Measurements from ENCODE around the gene PGP. TPM values are rescaled to one million over a fixed set of nuclear protein-coding genes. Genes with fewer than 3 reads are reported as not detected.

The PGP gene
- total and polyA plus RNA-seq, 4 experiments from 2014 or later = 7.8 to 27.3 (median 19.7) TPM

DNA sequence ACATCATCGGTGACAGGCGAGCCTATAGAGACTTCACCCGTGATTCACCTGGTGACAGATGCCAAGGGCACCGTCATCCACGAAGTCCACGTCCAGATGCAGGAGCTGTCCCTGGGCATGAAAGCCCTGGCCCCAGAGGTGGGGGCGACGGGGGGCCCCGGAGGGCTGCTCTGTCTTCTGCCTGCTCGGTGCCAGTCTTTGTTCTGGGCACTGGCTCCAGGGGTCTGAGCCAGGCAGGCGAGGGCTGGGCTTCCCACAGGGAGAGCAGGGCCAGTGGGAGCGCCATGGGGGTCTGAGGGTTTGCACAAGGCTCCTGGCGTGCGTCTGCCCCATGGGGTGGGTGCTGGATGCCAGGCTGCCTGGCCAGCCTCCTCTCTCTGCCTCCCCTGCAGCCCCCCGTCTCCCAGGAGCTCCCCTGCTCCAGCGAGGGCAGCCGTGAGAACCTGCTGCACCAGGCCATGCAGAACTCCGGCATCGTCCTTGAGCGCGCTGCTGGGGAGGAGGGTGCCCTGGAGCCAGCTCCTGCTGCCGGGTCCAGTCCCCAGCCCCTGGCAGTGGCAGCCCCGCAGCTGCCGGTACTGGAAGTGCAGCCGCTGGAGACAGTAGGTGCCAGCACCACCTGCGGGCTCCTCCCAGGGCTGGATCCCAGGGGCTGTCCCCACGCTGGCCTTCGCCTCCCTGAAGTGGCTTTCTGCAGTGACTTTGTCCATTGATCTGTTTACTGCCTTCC, 18.6 kb upstream of the PGP start:
- ChIA-PET CTCF (ENCODE audit: partially characterized antibody) (no interaction called here), POLR2A (ENCODE audit: partially characterized antibody) (interaction anchor here (1.0 kb wide), 1 partner anchor 27 kb away, joined by 3 read pairs; no protein-coding TSS in a partner anchor)
- Histone ChIP-seq H3K36me3 (ENCODE audit: insufficient read depth, low read length) (peaks cover 48% of the 10 kb centered on the region), H3K27me3 (ENCODE audit: insufficient read depth, low read length) (no peaks in the 10 kb centered on the region), H3K4me1 (ENCODE audit: insufficient read depth, low read length) (no peaks in the 10 kb centered on the region), H3K4me3 (ENCODE audit: low read length in 2 of 2) (no peak overlapping the region), H3K9me3 (ENCODE audit: control insufficient read depth in 1 of 2, low read length in 2 of 2) (no peaks in the 10 kb centered on the region), H3K27ac (ENCODE audit: low read depth, low read length) (no peak overlapping the region)
- peaks cover 0 to 1% of the 10 kb centered on the region in 2 donors for H3K27me3 Mint-ChIP-seq
- intact Hi-C loops (cut with micrococcal nuclease) = no loop called here
- peaks cover 10 to 25% of the 10 kb centered on the region in 2 donors for H3K36me3 Mint-ChIP-seq
- no peak overlapping the region for H3K27ac Mint-ChIP-seq
- no peak overlapping the region for H3K4me3 Mint-ChIP-seq
- DNase-seq = no peak
- peaks cover 0 to 9% (median 0%) of the 10 kb centered on the region in 4 donors for H3K4me1 Mint-ChIP-seq
- H3K9me3 Mint-ChIP-seq = no peaks in the 10 kb centered on the region

GRCh38 chr16:2232094-2232990, 17.7 kb upstream of the PGP start:
- peaks cover 0 to 1% of the 10 kb centered on the region in 2 donors for H3K27me3 Mint-ChIP-seq
- intact Hi-C loops (cut with micrococcal nuclease) = no loop called here
- H3K27me3 ChIP-seq (ENCODE audit: insufficient read depth, low read length) = no peaks in the 10 kb centered on the region
- ChIA-PET CTCF (ENCODE audit: partially characterized antibody) (no interaction called here), POLR2A (ENCODE audit: partially characterized antibody) (interaction anchor here (0.6 to 1.0 kb wide), 3 partner anchors 19 to 450 kb away, joined by 3 to 4 read pairs (median 3); partner anchors contain the start of genes ECI1 and NUBP2)
- peaks cover 53% of the 10 kb centered on the region for H3K36me3 ChIP-seq (ENCODE audit: insufficient read depth, low read length)
- no peak overlapping the region for H3K4me3 ChIP-seq (ENCODE audit: low read length in 2 of 2)
- H3K9me3 Mint-ChIP-seq = no peaks in the 10 kb centered on the region
- peaks cover 0 to 9% (median 0%) of the 10 kb centered on the region in 4 donors for H3K4me1 Mint-ChIP-seq
- peaks cover 10 to 27% of the 10 kb centered on the region in 2 donors for H3K36me3 Mint-ChIP-seq
- H3K4me1 ChIP-seq (ENCODE audit: insufficient read depth, low read length) = no peaks in the 10 kb centered on the region
- H3K27ac Mint-ChIP-seq = no peak overlapping the region
- no peak overlapping the region for H3K4me3 Mint-ChIP-seq
- no peak for DNase-seq
- no peaks in the 10 kb centered on the region for H3K9me3 ChIP-seq (ENCODE audit: control insufficient read depth in 1 of 2, low read length in 2 of 2)
- no peak overlapping the region for H3K27ac ChIP-seq (ENCODE audit: low read depth, low read length)

DNA sequence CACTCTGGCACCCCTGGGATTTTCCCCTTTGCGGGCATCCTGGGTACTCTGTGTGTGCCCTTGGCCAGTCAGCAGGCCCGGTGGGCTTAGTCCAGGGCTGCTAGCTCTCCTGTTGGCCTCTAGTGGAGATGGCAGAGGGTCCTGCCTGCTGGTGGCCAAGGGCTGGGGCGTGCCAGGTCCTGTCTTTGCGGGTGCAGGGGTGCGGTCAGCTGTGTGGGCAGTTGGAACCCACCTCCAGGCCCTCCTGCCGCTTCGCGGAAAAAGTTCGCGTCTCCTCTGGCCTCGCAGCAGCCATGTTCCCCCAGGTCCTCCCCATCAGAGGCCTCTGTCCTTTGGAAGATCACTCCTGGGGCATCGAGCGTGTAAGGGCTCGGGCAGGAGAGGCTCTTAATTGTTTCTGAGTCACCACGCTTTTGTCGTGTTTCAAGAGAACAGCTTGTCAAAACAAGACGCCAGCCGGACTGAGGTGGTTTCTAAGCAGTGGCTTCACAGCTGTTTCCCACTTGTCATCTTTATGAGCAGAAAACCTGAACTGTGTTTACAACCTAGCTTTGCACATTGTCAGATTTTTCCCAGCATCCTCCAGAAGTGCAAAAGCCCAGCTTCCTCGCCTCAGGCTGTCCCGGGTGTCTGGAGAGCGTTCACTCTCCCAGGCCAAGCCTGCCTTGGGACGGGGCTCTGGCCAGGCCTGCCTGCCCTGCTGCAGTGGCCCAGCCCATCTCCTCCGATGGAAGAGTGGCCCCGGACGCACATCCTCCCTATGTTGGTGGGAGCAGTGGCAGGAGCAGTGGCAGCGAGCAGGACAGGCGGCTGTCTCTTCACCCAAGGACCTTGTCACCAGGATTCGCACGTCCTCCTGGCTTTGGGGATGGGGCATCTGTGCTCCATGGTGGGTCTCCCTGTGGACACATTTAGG, 16.6 kb upstream of the PGP start:
- Histone ChIP-seq H3K4me3 (ENCODE audit: low read length in 2 of 2) (no peak overlapping the region), H3K27ac (ENCODE audit: low read depth, low read length) (no peak overlapping the region), H3K9me3 (ENCODE audit: control insufficient read depth in 1 of 2, low read length in 2 of 2) (no peaks in the 10 kb centered on the region), H3K36me3 (ENCODE audit: insufficient read depth, low read length) (peaks cover 53% of the 10 kb centered on the region), H3K27me3 (ENCODE audit: insufficient read depth, low read length) (no peaks in the 10 kb centered on the region), H3K4me1 (ENCODE audit: insufficient read depth, low read length) (no peaks in the 10 kb centered on the region)
- Mint-ChIP-seq H3K36me3 (peaks cover 14 to 27% of the 10 kb centered on the region in 2 donors), H3K4me1 (peaks cover 0 to 15% (median 1%) of the 10 kb centered on the region in 4 donors), H3K9me3 (no peaks in the 10 kb centered on the region), H3K27ac (peak overlapping the region in 1 of 7 donors; percentile 41), H3K27me3 (peaks cover 0 to 1% of the 10 kb centered on the region in 2 donors), H3K4me3 (no peak overlapping the region)
- ChIA-PET CTCF (ENCODE audit: partially characterized antibody) (no interaction called here), POLR2A (ENCODE audit: partially characterized antibody) (no interaction called here)
- intact Hi-C loops (cut with micrococcal nuclease) = no loop called here
- DNase-seq = no peak

DNA sequence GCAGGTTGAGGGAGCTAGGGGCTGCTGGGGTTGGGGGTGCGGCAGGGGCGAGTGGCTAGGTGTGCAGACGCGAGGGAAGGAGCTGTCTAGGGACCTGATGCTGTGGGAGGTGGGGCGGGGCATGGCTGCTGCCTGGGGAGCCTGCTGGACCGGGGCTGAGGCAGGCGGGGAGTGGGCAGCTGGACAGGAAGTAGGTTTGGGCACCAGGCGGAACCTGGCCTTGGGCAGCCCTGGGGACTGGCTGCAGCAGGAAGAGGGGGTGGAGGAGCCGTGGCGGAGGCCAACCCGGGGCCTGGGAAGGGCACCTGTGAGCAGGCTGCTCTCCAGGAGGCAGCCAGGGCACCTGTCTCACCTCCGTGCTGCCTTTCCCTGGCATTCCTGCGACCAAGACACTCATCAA, 15.7 kb upstream of the PGP start:
- ChIA-PET CTCF (ENCODE audit: partially characterized antibody) (no interaction called here), POLR2A (ENCODE audit: partially characterized antibody) (no interaction called here)
- peaks cover 0 to 1% of the 10 kb centered on the region in 2 donors for H3K27me3 Mint-ChIP-seq
- Histone ChIP-seq H3K27ac (ENCODE audit: low read depth, low read length) (no peak overlapping the region), H3K9me3 (ENCODE audit: control insufficient read depth in 1 of 2, low read length in 2 of 2) (no peaks in the 10 kb centered on the region), H3K4me3 (ENCODE audit: low read length in 2 of 2) (no peak overlapping the region), H3K27me3 (ENCODE audit: insufficient read depth, low read length) (no peaks in the 10 kb centered on the region), H3K4me1 (ENCODE audit: insufficient read depth, low read length) (no peaks in the 10 kb centered on the region), H3K36me3 (ENCODE audit: insufficient read depth, low read length) (peaks cover 52% of the 10 kb centered on the region)
- H3K4me3 Mint-ChIP-seq = no peak overlapping the region
- peaks cover 12 to 30% of the 10 kb centered on the region in 2 donors for H3K36me3 Mint-ChIP-seq
- intact Hi-C loops (cut with micrococcal nuclease) = no loop called here
- H3K27ac Mint-ChIP-seq = peak overlapping the region in 1 of 7 donors; percentile 18
- no peak for DNase-seq
- H3K4me1 Mint-ChIP-seq = peaks cover 2 to 12% (median 5%) of the 10 kb centered on the region in 4 donors
- H3K9me3 Mint-ChIP-seq = no peaks in the 10 kb centered on the region

GRCh38 chr16:2229632-2230250, 15.1 kb upstream of the PGP start:
- intact Hi-C loops (cut with micrococcal nuclease) = no loop called here
- no peak overlapping the region for H3K27ac ChIP-seq (ENCODE audit: low read depth, low read length)
- no peaks in the 10 kb centered on the region for H3K27me3 ChIP-seq (ENCODE audit: insufficient read depth, low read length)
- H3K9me3 ChIP-seq (ENCODE audit: control insufficient read depth in 1 of 2, low read length in 2 of 2) = no peaks in the 10 kb centered on the region
- Mint-ChIP-seq H3K9me3 (no peaks in the 10 kb centered on the region), H3K27me3 (peaks cover 0 to 1% of the 10 kb centered on the region in 2 donors), H3K4me3 (no peak overlapping the region), H3K36me3 (peaks cover 9 to 27% of the 10 kb centered on the region in 2 donors), H3K27ac (no peak overlapping the region), H3K4me1 (peaks cover 3 to 14% (median 7%) of the 10 kb centered on the region in 4 donors)
- CTCF ChIA-PET (ENCODE audit: partially characterized antibody) = no interaction called here
- H3K4me3 ChIP-seq (ENCODE audit: low read length in 2 of 2) = no peak overlapping the region
- H3K36me3 ChIP-seq (ENCODE audit: insufficient read depth, low read length) = peaks cover 46% of the 10 kb centered on the region
- peaks cover 5% of the 10 kb centered on the region for H3K4me1 ChIP-seq (ENCODE audit: insufficient read depth, low read length)
- POLR2A ChIA-PET (ENCODE audit: partially characterized antibody) = no interaction called here
- no peak for DNase-seq

- Mint-ChIP-seq H3K27ac (no peak overlapping the region), H3K36me3 (peaks cover 9 to 24% of the 10 kb centered on the region in 2 donors), H3K9me3 (no peaks in the 10 kb centered on the region), H3K4me3 (no peak overlapping the region), H3K4me1 (peaks cover 4 to 20% (median 11%) of the 10 kb centered on the region in 4 donors), H3K27me3 (peaks cover 0 to 1% of the 10 kb centered on the region in 2 donors)
- Histone ChIP-seq H3K4me1 (ENCODE audit: insufficient read depth, low read length) (peaks cover 12% of the 10 kb centered on the region), H3K9me3 (ENCODE audit: control insufficient read depth in 1 of 2, low read length in 2 of 2) (no peaks in the 10 kb centered on the region), H3K27ac (ENCODE audit: low read depth, low read length) (no peak overlapping the region), H3K4me3 (ENCODE audit: low read length in 2 of 2) (no peak overlapping the region), H3K27me3 (ENCODE audit: insufficient read depth, low read length) (no peaks in the 10 kb centered on the region), H3K36me3 (ENCODE audit: insufficient read depth, low read length) (peaks cover 44% of the 10 kb centered on the region)
- POLR2A ChIA-PET (ENCODE audit: partially characterized antibody) = interaction anchor here (1.1 kb wide), 1 partner anchor 24 kb away, joined by 4 read pairs; the partner anchor contains the start of gene MLST8
- intact Hi-C loops (cut with micrococcal nuclease) = no loop called here
- no peak for DNase-seq
- CTCF ChIA-PET (ENCODE audit: partially characterized antibody) = no interaction called here
Measured at GRCh38 chr16:2229091-2229490, 14.5 kb upstream of the PGP start.

All from CD4-positive, alpha-beta memory T cell (primary cell).